Measurements from ENCODE around the gene OR52I1.

OR52I1 gene

DNA sequence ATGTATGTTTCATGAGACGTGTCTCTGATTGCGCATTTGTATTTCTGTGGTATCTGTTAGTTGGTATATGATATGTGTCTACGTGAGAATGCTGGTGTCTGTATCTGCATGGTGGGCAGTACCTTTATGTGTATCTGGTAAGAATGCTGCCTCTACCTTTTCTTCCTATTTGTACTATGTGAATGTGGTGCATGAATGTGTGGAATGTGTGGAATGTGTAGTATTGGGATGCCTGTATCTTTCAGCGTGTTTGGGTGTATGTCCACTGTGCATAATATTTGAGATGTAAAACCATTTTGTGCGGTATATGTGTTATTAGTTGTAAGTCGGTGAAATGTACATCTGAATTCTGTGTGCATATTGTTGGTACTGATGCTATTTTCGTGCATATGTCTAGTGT is 47.7 kb downstream of the OR52I1 start:
- Mint-ChIP-seq H3K27ac (no peak overlapping the region), H3K9me3 (ENCODE audit: low read depth) (no peaks in the 10 kb centered on the region), H3K4me1 (ENCODE audit: low read depth) (no peaks in the 10 kb centered on the region), H3K4me3 (no peak overlapping the region), H3K27me3 (peaks cover 10% of the 10 kb centered on the region), H3K36me3 (no peaks in the 10 kb centered on the region)

DNA sequence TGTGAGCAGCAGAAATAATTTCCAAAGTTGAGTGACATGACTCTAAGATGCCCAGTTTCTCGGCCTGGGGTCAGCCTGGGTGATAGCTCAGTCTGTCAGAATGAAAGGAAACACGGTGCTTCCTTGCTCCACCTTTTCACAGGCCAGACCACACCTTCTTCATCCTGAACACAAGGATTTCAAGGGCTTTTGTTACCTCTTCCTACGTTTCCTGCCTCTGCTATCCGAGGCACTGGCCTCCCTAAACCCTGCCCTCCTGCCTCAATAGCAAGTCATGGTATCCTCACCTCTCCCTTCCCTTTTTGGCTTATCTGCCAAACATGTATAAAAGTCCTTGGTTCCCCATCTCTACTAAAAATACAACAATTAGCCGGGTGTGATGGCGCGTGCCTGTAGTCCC is 48.2 kb downstream of the OR52I1 start:
- H3K9me3 Mint-ChIP-seq (ENCODE audit: low read depth): no peaks in the 10 kb centered on the region
- H3K36me3 Mint-ChIP-seq: no peaks in the 10 kb centered on the region
- H3K4me3 Mint-ChIP-seq: no peak overlapping the region
- no peak overlapping the region for H3K27ac Mint-ChIP-seq
- H3K4me1 Mint-ChIP-seq (ENCODE audit: low read depth): no peaks in the 10 kb centered on the region
- H3K27me3 Mint-ChIP-seq: peaks cover 10% of the 10 kb centered on the region

DNA sequence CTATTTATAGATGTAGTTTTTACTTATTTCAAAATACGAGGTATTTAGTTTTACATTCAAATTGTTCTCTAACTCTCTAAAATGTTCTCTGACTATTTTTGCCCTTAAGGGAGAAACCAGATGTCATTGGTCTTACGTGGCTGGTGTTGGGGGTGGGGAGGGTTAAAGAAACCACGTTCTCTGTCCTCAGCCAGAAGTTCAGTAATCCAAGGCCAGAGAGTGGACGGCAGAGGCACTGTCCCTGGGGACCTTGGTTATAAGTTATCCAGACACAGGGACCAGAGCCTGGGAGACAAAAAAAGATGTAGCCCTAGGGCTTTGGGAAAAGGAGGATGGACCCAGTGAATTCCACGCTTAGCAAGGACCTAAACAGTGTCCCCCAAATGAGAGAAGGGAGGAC is 49.2 kb downstream of the OR52I1 start:
- H3K9me3 Mint-ChIP-seq (ENCODE audit: low read depth): no peaks in the 10 kb centered on the region
- no peaks in the 10 kb centered on the region for H3K36me3 Mint-ChIP-seq
- H3K27me3 Mint-ChIP-seq: peaks cover 10% of the 10 kb centered on the region
- H3K4me3 Mint-ChIP-seq: no peak overlapping the region
- no peak overlapping the region for H3K27ac Mint-ChIP-seq
- no peaks in the 10 kb centered on the region for H3K4me1 Mint-ChIP-seq (ENCODE audit: low read depth)

DNA sequence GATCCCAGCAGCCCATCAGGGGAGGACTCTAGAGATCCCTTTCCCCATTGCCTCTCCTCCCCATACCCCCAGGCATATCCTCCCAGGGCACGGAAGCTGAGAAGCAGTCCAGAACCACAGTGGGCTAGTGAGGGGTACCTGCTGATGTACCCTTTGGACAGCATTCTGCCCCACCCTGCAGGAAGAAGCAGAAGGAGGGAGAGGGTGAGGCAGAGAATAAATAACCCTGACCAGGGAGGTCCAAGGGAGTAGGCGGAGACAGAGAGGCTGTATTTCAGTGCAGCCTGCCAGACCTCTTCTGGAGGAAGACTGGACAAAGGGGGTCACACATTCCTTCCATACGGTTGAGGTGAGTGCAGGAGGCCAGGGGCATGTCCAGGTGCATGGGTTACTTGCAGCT is 49.8 kb downstream of the OR52I1 start, which contains the start of gene OR51E1:
Gene OR51E1, plus strand, starts transcription at position 301 of the 400 bp plus-strand sequence. CDS start 8,545 bp downstream, outside the sequence.
- no peaks in the 10 kb centered on the region for H3K4me1 Mint-ChIP-seq (ENCODE audit: low read depth)
- H3K27ac Mint-ChIP-seq: no peak within 1 kb of the TSS
- H3K36me3 Mint-ChIP-seq: no peaks in the 10 kb centered on the region
- no peak within 1 kb of the TSS for H3K4me3 Mint-ChIP-seq
- peaks cover 12% of the 10 kb centered on the region for H3K27me3 Mint-ChIP-seq
- no peaks in the 10 kb centered on the region for H3K9me3 Mint-ChIP-seq (ENCODE audit: low read depth)

DNA sequence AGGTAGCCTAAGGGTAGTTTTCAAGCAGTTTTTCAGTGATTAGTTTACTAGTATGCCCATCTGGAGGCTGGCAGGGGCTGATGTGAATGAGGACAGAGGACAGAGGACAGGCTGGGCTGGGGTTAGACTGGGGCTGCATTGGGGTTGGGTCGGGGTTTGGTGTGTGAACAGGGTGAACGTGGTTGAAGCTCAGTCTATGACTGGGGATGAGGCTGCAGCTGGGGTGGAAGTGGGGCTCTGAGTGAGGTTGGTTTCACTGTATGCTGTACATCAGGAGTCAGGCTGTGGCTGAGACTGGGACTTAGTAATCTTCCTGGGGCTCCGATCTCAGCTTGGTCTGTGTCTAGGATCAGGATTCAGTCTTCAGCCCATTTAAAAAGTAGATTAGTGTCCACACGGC is 50.4 kb downstream of the OR52I1 start:
- Mint-ChIP-seq H3K36me3 (no peaks in the 10 kb centered on the region), H3K27me3 (peaks cover 12% of the 10 kb centered on the region), H3K27ac (no peak overlapping the region)

More for the DNA sequence above, 50.4 kb downstream of the OR52I1 start:
- Mint-ChIP-seq H3K9me3 (ENCODE audit: low read depth) (no peaks in the 10 kb centered on the region), H3K4me3 (no peak overlapping the region), H3K4me1 (ENCODE audit: low read depth) (no peaks in the 10 kb centered on the region)

Data from activated naive CD8-positive, alpha-beta T cell (primary cell).